Neural cell (in vitro differentiated cells): ENCODE results near the gene ZNF804B. TPM values are rescaled to one million over a fixed set of nuclear protein-coding genes. Genes with fewer than 3 reads are reported as not detected.

Experiments
- H2AFZ ChIP-seq: fragments of 200-600, 300-800 bp; sonication (generic), shearing (Covaris generic); 2 replicates; pipeline ENCODE4 v1.6.0; 2014; ENCODE audit warnings: low read depth, mild to moderate bottlenecking, antibody characterized with exemption, low read length, moderate library complexity
- H3F3A ChIP-seq: fragments of 200-600 bp; shearing (Covaris generic); 2 replicates; pipeline ENCODE4 v1.6.1; 2016; ENCODE audit warnings: mild to moderate bottlenecking, moderate library complexity, mixed read lengths, antibody characterized with exemption, low read length; ENCODE audit not compliant: insufficient read depth, poor library complexity, severe bottlenecking
- H3K27ac ChIP-seq: fragments of 200-600, 300-800 bp; sonication (generic), shearing (Covaris generic); 2 replicates; pipeline ENCODE4 v1.5.1; 2014; ENCODE audit warnings: mild to moderate bottlenecking, low read length, moderate library complexity
- H3K27me3 ChIP-seq: fragments of 300-800, 200-600 bp; sonication (generic), shearing (Covaris generic); 2 replicates; pipeline ENCODE4 v1.6.0; 2014; ENCODE audit warnings: mild to moderate bottlenecking, low read depth, low read length, moderate library complexity; ENCODE audit not compliant: insufficient read depth
- H3K36me3 ChIP-seq: fragments of 300-800, 200-600 bp; sonication (generic), shearing (Covaris generic); 2 replicates; pipeline ENCODE4 v1.5.1; 2014; ENCODE audit warnings: mild to moderate bottlenecking, antibody characterized with exemption, low read length, moderate library complexity; ENCODE audit not compliant: insufficient read depth
- H3K4me2 ChIP-seq: fragments of 300-800, 200-600 bp; sonication (generic), shearing (Covaris generic); 2 replicates; pipeline ENCODE4 v1.6.0; 2014; ENCODE audit warnings: mild to moderate bottlenecking, low read length
- H3K4me3 ChIP-seq: fragments of 300-800, 200-600 bp; sonication (generic), shearing (Covaris generic); 2 replicates; pipeline ENCODE4 v1.5.1; 2014; ENCODE audit warnings: mild to moderate bottlenecking, low read length, moderate library complexity
- H3K79me2 ChIP-seq: fragments of 200-600 bp; shearing (Covaris generic); replicated peaks from 2 replicates; pipeline ENCODE4 v1.6.0; 2014; ENCODE audit warnings: mild to moderate bottlenecking, low read length, moderate library complexity; ENCODE audit not compliant: insufficient read depth
- H3K9ac ChIP-seq: fragments of 300-800, 200-600 bp; sonication (generic), shearing (Covaris generic); 2 replicates; pipeline ENCODE4 v1.6.1; 2016; ENCODE audit warnings: mild to moderate bottlenecking, low read length, mixed read lengths
- H3K9me2 ChIP-seq: fragments of 200-600 bp; shearing (Covaris generic); 2 replicates; pipeline ENCODE4 v1.6.1; 2016; ENCODE audit warnings: mild to moderate bottlenecking, low read length, mixed read lengths; ENCODE audit not compliant: insufficient read depth
- H3K9me3 ChIP-seq: fragments of 200-600, 300-800 bp; sonication (generic), shearing (Covaris generic); 2 replicates; pipeline ENCODE4 v1.6.1; 2016; ENCODE audit warnings: mild to moderate bottlenecking, mixed run types, low read length, moderate library complexity, mixed read lengths
- H4K20me1 ChIP-seq: fragments of 200-600 bp; shearing (Covaris generic); 2 replicates; pipeline ENCODE4 v1.6.1; 2016; ENCODE audit warnings: mild to moderate bottlenecking, mixed run types; ENCODE audit not compliant: insufficient read depth
- CTCF ChIP-seq: fragments of 450-650 bp; IDR thresholded peaks from 2 replicates; pipeline ENCODE4 v1.5.1; 2014; ENCODE audit warnings: antibody characterized with exemption, mild to moderate bottlenecking, moderate library complexity; ENCODE audit not compliant: poor library complexity, severe bottlenecking
- EP300 ChIP-seq: fragments of 450-650 bp; conservative IDR thresholded peaks from 2 replicates; pipeline ENCODE4 v1.6.1; 2014; ENCODE audit warnings: antibody characterized with exemption, mild to moderate bottlenecking, moderate library complexity; ENCODE audit not compliant: poor library complexity, severe bottlenecking
- EZH2 ChIP-seq: fragments of 200-600, 300-800 bp; shearing (Covaris generic), sonication (generic); IDR thresholded peaks from 2 replicates; pipeline ENCODE4 v1.6.1; 2014; ENCODE audit warnings: antibody characterized with exemption, low read length, borderline replicate concordance, mild to moderate bottlenecking; ENCODE audit not compliant: insufficient read depth, poor library complexity, severe bottlenecking
- MXI1 ChIP-seq: fragments of 450-650 bp; conservative IDR thresholded peaks from 2 replicates; pipeline ENCODE4 v1.6.1; 2014; ENCODE audit warnings: antibody characterized with exemption, mild to moderate bottlenecking; ENCODE audit not compliant: poor library complexity, severe bottlenecking
- POLR2AphosphoS5 ChIP-seq: IDR thresholded peaks from 2 replicates; pipeline ENCODE4 v1.6.1; 2012
- RAD21 ChIP-seq: fragments of 450-650 bp; conservative IDR thresholded peaks from 2 replicates; pipeline ENCODE4 v1.6.1; 2014; ENCODE audit warnings: antibody characterized with exemption, mild to moderate bottlenecking, moderate library complexity
- SMC3 ChIP-seq: fragments of 450-650 bp; conservative IDR thresholded peaks from 2 replicates; pipeline ENCODE4 v1.6.1; 2014; ENCODE audit warnings: antibody characterized with exemption, mild to moderate bottlenecking, moderate library complexity; ENCODE audit not compliant: poor library complexity
- TAF1 ChIP-seq: IDR thresholded peaks from 2 replicates; pipeline ENCODE4 v1.6.1; 2012; ENCODE audit warnings: low read depth
- polyA plus RNA-seq: library from polyadenylated mRNA; depleted of rRNA; stranded (reverse); fragments of >200 nt; gene quantifications from 2 replicates; pipeline ENCODE4 v1.2.3, GENCODE V29; 2014
- TF ChIP-seq, protein P1 (sequence below): IDR thresholded peaks from 2 replicates; pipeline ENCODE4 v1.6.1; 2012; ENCODE audit warnings: borderline replicate concordance

ZNF804B gene
- polyA plus RNA-seq, 1 donor from 2014 or later = 0.37 TPM

- no peaks in the 10 kb centered on the region for H3K9me2 ChIP-seq
- no peak overlapping the region for H3K27ac ChIP-seq
- no peaks in the 10 kb centered on the region for H3K36me3 ChIP-seq
- H2AFZ ChIP-seq = no peak overlapping the region
- H3F3A ChIP-seq = no peaks in the 10 kb centered on the region
- H3K9me3 ChIP-seq = no peaks in the 10 kb centered on the region
- TF ChIP-seq CTCF (no peak), TAF1 (no peak), EP300 (no peak), RAD21 (no peak), EZH2 (no peak), POLR2AphosphoS5 (no peak), SMC3 (no peak), MXI1 (no peak)
- TF ChIP-seq, protein P1, sequence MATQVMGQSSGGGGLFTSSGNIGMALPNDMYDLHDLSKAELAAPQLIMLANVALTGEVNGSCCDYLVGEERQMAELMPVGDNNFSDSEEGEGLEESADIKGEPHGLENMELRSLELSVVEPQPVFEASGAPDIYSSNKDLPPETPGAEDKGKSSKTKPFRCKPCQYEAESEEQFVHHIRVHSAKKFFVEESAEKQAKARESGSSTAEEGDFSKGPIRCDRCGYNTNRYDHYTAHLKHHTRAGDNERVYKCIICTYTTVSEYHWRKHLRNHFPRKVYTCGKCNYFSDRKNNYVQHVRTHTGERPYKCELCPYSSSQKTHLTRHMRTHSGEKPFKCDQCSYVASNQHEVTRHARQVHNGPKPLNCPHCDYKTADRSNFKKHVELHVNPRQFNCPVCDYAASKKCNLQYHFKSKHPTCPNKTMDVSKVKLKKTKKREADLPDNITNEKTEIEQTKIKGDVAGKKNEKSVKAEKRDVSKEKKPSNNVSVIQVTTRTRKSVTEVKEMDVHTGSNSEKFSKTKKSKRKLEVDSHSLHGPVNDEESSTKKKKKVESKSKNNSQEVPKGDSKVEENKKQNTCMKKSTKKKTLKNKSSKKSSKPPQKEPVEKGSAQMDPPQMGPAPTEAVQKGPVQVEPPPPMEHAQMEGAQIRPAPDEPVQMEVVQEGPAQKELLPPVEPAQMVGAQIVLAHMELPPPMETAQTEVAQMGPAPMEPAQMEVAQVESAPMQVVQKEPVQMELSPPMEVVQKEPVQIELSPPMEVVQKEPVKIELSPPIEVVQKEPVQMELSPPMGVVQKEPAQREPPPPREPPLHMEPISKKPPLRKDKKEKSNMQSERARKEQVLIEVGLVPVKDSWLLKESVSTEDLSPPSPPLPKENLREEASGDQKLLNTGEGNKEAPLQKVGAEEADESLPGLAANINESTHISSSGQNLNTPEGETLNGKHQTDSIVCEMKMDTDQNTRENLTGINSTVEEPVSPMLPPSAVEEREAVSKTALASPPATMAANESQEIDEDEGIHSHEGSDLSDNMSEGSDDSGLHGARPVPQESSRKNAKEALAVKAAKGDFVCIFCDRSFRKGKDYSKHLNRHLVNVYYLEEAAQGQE = no peak
- no peaks in the 10 kb centered on the region for H3K79me2 ChIP-seq
- no peaks in the 10 kb centered on the region for H4K20me1 ChIP-seq
- no peaks in the 10 kb centered on the region for H3K27me3 ChIP-seq
- no peak overlapping the region for H3K9ac ChIP-seq
- H3K4me3 ChIP-seq = no peak overlapping the region
- H3K4me2 ChIP-seq = no peak overlapping the region
Measured at GRCh38 chr7:88787777-88788176, 28.3 kb downstream of the ZNF804B start.

DNA sequence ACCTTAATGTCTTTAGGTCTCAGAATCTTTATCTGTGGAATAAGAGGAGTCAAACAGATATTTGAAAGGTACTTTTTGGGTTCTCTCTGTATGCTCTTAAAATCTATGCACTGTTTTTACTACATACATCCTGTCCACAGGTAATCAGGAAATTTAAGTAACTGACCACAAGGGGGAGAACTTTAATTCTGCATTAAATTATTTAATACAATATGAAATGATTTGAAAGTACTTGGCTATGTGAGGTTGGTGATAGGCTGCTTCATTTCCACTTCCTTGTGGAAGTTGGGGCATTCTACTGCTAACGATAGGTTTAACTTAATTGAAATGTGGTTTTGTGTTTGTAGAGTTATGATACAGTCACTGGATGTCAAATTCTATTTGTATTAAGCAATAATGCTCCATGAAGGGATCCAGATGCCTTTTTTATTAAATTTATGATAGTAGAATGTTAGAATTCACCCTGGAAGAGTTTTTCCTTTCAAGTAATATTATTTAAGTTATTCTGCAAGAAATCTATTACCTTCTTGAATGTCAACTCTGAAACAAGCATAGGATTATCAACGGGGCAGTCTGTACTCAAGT lies 30.1 kb downstream of the ZNF804B start:
- Histone ChIP-seq H3K4me2 (no peak overlapping the region), H3K4me3 (no peak overlapping the region), H3K27me3 (no peaks in the 10 kb centered on the region), H3K9ac (no peak overlapping the region), H3K79me2 (no peaks in the 10 kb centered on the region), H3K36me3 (no peaks in the 10 kb centered on the region), H4K20me1 (no peaks in the 10 kb centered on the region), H3K27ac (no peak overlapping the region), H3K9me3 (no peaks in the 10 kb centered on the region), H2AFZ (no peak overlapping the region), H3F3A (no peaks in the 10 kb centered on the region), H3K9me2 (no peaks in the 10 kb centered on the region)
- TF ChIP-seq CTCF (peak; percentile 57), RAD21 (peak; percentile 54), TAF1 (no peak), SMC3 (peak; percentile 65), EZH2 (no peak)
